BE2C (cell line): ENCODE measurements around the gene SLAMF9. TPM values are rescaled to one million over a fixed set of nuclear protein-coding genes. Genes with fewer than 3 reads are reported as not detected.

Experiments used
- DNase-seq: peaks from one replicate; pipeline ENCODE4 v3.0.0-alpha.2; 2020
- H3K27me3 ChIP-seq: fragments of 250-450 bp; sonication (Bioruptor Pico); 2 replicates; pipeline ENCODE4 v1.5.1; 2020; ENCODE audit warnings: mild to moderate bottlenecking
- H3K36me3 ChIP-seq: fragments of 250-450 bp; sonication (Bioruptor Pico); 2 replicates; pipeline ENCODE4 v1.5.1; 2020; ENCODE audit warnings: mild to moderate bottlenecking
- H3K4me1 ChIP-seq: fragments of 250-450 bp; sonication (Bioruptor Pico); 2 replicates; pipeline ENCODE4 v1.5.1; 2020
- H3K4me3 ChIP-seq: 2 replicates; pipeline ENCODE4 v1.5.1; 2011; ENCODE audit warnings: low read depth, low read length
- H3K9me3 ChIP-seq: fragments of 250-450 bp; sonication (Bioruptor Pico); 2 replicates; pipeline ENCODE4 v1.5.1; 2020
- polyA plus RNA-seq: library from polyadenylated mRNA; unstranded; fragments of >200 nt; gene quantifications from one replicate; pipeline ENCODE4 v1.2.1, GENCODE V29; 2012; ENCODE audit warnings: low read depth, missing spikeins; ENCODE audit not compliant: insufficient read length, insufficient read depth
- TF ChIP-seq, protein P1 (sequence below): IDR thresholded peaks from 2 replicates; pipeline ENCODE4 v1.5.1; 2012; ENCODE audit warnings: mild to moderate bottlenecking, low read depth, low read length

The SLAMF9 gene
- polyA plus RNA-seq: not detected

DNA sequence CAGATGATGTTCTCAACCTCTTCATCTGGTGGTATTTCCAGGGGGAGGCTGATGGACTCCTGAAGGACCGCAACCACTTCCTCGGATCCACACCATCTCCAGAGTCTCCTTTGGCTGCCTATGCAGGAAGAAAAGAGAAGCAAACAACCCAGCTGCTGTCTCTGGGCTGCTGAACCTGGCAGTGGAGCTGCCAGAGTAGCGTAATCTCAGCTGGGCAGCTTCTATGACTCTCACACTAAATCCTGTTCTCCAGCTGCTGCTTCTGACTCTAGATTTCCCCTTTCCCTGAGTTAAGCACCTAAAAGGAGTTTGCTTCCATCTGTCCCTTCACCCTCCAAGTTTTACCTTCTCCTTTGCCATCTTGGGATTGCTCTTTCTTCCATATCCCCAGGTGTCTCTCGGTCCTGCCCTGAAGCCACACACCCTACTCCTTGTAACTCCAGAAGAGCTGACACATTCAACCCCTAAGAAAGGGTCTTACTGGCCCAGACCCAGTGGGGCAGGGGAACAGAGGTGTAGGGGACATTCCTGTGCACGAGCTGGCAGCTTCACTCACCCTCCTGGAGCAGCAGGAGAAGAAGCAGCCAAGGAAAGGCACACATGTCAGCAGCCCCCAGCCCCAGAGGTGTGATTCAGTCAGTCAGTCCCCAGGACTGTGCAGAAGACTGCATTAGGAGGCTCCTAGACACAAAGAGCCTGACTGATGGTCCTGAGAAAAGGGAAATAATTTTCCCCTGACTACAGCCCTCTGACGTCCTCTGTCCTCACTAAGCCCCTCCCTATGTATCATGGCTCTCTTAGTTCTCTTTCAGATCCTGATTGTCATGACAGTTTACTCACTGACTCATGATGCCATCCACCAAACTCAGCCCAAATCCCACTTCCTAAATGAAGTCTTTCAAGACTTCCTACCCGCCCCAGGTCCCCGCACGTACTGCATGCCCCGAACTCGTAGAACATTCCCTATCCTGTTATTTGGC lies at the start of gene SLAMF9:
SLAMF9 (minus strand) TSS at position 702 of the 980 bp plus-strand sequence; CDS start at position 602, 100 bp downstream.
- Histone ChIP-seq H3K9me3 (no peaks in the 10 kb centered on the region), H3K4me3 (no peak within 1 kb of the TSS), H3K27me3 (no peaks in the 10 kb centered on the region), H3K4me1 (no peaks in the 10 kb centered on the region), H3K36me3 (no peaks in the 10 kb centered on the region)
- no peak for DNase-seq
- TF ChIP-seq, protein P1, sequence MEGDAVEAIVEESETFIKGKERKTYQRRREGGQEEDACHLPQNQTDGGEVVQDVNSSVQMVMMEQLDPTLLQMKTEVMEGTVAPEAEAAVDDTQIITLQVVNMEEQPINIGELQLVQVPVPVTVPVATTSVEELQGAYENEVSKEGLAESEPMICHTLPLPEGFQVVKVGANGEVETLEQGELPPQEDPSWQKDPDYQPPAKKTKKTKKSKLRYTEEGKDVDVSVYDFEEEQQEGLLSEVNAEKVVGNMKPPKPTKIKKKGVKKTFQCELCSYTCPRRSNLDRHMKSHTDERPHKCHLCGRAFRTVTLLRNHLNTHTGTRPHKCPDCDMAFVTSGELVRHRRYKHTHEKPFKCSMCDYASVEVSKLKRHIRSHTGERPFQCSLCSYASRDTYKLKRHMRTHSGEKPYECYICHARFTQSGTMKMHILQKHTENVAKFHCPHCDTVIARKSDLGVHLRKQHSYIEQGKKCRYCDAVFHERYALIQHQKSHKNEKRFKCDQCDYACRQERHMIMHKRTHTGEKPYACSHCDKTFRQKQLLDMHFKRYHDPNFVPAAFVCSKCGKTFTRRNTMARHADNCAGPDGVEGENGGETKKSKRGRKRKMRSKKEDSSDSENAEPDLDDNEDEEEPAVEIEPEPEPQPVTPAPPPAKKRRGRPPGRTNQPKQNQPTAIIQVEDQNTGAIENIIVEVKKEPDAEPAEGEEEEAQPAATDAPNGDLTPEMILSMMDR: no peak

DNA sequence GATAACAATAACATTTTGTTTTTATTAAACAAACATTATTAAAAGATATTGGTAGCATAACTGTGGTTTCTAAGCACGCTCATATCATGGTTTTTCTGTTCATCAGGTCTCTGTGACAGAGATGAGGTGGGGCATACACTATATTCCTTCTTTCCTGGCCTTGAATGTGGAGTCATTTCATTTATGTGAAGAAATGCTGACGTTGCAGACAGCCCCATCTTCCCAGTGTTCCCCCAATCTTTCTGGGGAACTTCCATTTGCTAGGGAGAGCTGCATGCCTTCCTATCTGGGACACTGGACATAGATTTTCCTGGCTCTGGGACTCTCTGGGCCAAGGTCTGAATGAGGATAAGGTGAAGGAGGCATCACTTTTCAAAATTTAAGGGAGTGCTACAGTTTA lies 47.4 kb upstream of the SLAMF9 start:
- no peak for DNase-seq
- H3K27me3 ChIP-seq: peaks cover 7% of the 10 kb centered on the region
- TF ChIP-seq, protein P1: no peak
- H3K4me3 ChIP-seq: no peak overlapping the region
- no peaks in the 10 kb centered on the region for H3K36me3 ChIP-seq
- H3K4me1 ChIP-seq: no peaks in the 10 kb centered on the region
- H3K9me3 ChIP-seq: no peaks in the 10 kb centered on the region

DNA sequence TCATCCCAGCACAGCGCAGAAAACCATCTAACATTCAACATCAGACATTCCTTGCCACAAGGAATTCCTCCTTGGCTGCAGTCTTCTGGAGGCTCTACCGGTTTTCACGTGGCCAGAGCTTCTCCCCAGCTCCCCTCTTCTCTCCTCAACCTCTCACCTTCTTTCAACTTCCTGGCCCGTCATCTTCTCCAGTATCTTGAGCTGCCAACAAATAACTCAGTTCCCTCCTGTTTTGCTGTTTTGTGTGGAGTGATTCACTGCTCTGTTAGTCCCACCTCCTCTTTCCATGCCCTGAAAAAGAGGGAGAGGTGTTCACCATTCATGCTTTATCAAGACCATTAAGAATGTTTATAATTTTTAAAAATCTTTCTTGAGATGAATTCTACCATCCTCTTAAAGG lies 45.2 kb upstream of the SLAMF9 start:
- no peaks in the 10 kb centered on the region for H3K9me3 ChIP-seq
- no peak for DNase-seq
- no peak overlapping the region for H3K4me3 ChIP-seq
- H3K4me1 ChIP-seq: no peaks in the 10 kb centered on the region
- TF ChIP-seq, protein P1: no peak
- H3K27me3 ChIP-seq: peaks cover 10% of the 10 kb centered on the region
- H3K36me3 ChIP-seq: no peaks in the 10 kb centered on the region

DNA sequence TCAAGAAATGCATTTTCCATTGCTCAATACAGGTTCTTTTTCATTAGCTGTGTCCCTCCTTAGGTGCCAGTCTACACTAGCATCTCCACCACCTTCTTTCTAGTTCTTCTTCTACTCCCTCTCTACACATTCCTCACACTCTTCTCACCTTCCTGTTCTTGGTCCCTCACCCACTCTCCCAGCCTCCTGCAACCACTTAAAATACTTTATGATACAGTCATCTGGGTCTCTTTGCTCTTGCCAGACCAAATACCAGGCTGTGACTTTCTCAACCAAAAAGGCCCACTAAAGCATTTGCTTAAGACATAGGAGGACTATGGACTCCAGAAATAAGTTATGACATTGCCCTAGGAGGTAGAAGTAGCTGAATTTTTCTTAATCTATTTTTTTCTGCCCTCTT lies 42.6 kb upstream of the SLAMF9 start:
- no peak for DNase-seq

DNA sequence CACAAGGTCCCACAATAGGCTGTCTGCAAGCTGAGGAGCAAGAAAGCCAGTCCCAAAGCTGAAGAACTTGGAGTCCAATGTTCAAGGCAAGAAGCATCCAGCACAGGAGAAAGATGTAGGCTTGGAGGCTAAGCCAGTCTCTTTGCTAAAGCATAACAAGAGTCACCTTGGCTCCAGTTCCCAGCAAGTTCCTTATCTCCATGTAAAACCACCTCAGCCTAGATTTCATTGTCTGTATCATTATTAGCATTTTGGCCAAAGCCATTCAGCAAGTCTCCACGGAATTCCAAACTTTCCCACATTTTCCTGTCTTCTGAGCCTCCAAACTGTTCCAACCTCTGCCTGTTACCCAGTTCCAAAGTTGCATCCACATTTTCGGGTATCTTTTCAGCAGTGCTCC lies 40.9 kb upstream of the SLAMF9 start:
- no peaks in the 10 kb centered on the region for H3K4me1 ChIP-seq
- peaks cover 17% of the 10 kb centered on the region for H3K27me3 ChIP-seq
- TF ChIP-seq, protein P1: no peak
- DNase-seq: no peak
- no peaks in the 10 kb centered on the region for H3K9me3 ChIP-seq
- no peak overlapping the region for H3K4me3 ChIP-seq
- H3K36me3 ChIP-seq: no peaks in the 10 kb centered on the region

More for the DNA sequence above, 42.6 kb upstream of the SLAMF9 start:
- Histone ChIP-seq H3K27me3 (peaks cover 15% of the 10 kb centered on the region), H3K4me3 (no peak overlapping the region), H3K36me3 (no peaks in the 10 kb centered on the region), H3K9me3 (no peaks in the 10 kb centered on the region), H3K4me1 (no peaks in the 10 kb centered on the region)
- TF ChIP-seq, protein P1: no peak

DNA sequence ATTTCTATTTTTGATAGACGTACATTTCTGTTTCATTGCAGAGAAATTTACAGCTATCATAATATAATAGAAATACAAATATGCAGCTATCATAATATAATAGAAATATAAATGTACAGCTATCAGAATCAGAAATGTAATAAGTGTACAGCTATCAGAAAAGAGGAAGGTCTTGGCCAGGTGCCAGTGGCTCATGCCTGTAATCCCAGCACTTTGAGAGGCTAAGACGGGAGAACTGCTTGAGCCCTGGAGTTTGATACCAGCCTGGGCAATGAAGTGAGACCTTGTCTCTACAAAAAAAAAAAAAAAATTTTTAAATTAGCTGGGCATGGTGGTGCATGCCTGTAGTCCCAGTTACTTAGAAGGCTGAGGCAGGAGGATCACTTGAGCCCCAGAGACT lies 39.9 kb upstream of the SLAMF9 start:
- Histone ChIP-seq H3K9me3 (no peaks in the 10 kb centered on the region), H3K27me3 (peaks cover 17% of the 10 kb centered on the region), H3K36me3 (no peaks in the 10 kb centered on the region), H3K4me1 (no peaks in the 10 kb centered on the region), H3K4me3 (no peak overlapping the region)
- TF ChIP-seq, protein P1: no peak
- DNase-seq: no peak
